Measurements from ENCODE around the gene ZBTB48.

GRCh38 chr1:6614019-6614928, 34.5 kb downstream of the ZBTB48 start:
- TF ChIP-seq CTCF (IDR thresholded peaks at IDR 0.05) (no peak), POLR2A (IDR thresholded peaks at IDR 0.05) (no peak)

All from uterus (tissue), 2 donors.